GM21390 (cell line): Measurements from ENCODE around the gene TTC7B.

Experiments
- ATAC-seq: cut with Tn5 transposase; IDR thresholded peaks from one replicate; pipeline ENCODE4 v1.9.1; 2021; ENCODE audit not compliant: unreplicated experiment

TTC7B gene

GRCh38 chr14:90805662-90806540 lies 10.3 kb downstream of the TTC7B start:
- ATAC-seq: no peak

GRCh38 chr14:90805084-90805391 lies 11.2 kb downstream of the TTC7B start:
- ATAC-seq: no peak

DNA sequence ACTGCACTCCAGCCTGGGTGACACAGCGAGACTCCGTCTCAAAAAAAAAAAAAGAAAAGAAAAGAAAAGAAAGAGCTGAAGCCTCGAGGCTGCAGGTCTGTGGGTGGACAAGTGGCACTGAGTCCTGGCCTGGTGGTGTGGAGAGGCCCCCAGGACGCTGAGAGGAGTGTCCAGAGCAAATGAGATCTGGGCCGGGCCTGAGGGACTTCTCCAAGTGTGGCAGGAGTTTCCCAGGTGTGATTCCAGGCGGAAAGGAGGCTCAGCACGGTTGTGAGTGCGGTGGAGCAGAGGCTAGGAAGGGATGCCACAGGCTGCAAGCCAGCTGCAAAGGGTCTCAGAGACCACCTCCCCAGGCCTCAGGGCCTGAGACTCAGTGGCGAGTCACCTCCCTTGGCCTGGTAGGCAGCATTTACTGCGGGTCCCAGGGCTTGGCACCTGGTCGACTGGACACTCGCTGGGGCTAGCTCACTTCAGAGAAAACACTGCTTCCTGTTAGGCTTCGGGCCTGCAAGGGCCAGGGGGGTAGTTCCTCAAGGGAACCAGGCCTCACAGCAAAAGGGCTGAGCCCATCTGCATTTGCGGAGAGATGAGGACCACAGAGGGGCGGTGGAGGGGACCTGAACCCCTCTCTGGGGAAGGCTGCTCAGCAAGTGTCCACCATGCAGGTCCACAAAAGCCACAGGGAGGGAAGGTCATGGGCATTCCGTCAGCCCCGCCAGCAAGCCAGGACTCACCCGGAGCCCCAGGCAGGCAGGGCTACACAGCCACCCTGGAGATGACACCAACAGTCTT lies 11.7 kb downstream of the TTC7B start:
- no peak for ATAC-seq

- no peak for ATAC-seq
These were observed 13.0 kb downstream of the TTC7B start for GRCh38 chr14:90803249-90803648.

DNA sequence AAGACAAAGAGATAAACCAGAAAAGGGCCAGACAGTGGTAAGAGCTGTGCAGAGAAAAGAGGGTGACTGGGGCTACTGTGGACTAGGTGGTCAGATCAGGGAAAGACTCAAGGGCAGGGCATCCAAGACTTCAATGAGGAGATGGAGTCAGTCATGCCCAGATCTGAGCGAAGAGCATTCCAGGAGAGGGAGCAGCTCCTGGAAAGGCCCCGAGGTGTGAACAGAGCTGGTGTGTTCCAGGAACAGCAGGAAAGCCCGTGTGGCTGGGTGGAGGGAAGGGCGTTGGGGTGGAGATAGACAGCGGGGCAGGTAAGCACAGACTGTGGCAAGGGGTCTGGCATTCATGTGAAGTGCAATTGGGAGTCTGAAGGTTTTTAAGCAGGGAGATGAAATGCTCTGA lies 16.8 kb downstream of the TTC7B start:
- no peak for ATAC-seq

GRCh38 chr14:90797919-90798318 lies 18.3 kb downstream of the TTC7B start:
- ATAC-seq: no peak

DNA sequence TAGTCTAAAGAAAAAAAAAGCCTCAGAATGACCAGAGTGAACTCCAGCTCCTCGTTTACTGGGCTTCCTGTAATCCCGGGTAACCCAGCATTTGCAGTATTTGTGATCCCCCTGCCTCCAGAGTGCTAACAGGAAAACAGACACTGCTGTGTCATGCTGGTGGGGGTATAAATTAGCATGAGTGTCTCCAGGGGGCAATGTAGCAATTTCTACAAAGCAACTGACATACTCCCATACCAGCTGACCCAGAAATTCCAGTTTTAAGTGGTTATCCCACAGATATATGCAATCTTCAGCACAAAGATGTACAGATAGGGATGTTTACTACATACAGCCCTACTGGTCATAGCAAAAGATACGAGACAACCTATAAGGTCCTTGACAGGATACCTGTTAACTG lies 18.8 kb downstream of the TTC7B start:
- no peak for ATAC-seq

GRCh38 chr14:90796329-90796728 lies 19.9 kb downstream of the TTC7B start:
- no peak for ATAC-seq

- ATAC-seq: no peak
These were observed 20.5 kb downstream of the TTC7B start for GRCh38 chr14:90795744-90796143.

GRCh38 chr14:90791486-90791885 lies 24.7 kb downstream of the TTC7B start:
- ATAC-seq: no peak

GRCh38 chr14:90788031-90788430 lies 28.2 kb downstream of the TTC7B start:
- ATAC-seq: no peak

DNA sequence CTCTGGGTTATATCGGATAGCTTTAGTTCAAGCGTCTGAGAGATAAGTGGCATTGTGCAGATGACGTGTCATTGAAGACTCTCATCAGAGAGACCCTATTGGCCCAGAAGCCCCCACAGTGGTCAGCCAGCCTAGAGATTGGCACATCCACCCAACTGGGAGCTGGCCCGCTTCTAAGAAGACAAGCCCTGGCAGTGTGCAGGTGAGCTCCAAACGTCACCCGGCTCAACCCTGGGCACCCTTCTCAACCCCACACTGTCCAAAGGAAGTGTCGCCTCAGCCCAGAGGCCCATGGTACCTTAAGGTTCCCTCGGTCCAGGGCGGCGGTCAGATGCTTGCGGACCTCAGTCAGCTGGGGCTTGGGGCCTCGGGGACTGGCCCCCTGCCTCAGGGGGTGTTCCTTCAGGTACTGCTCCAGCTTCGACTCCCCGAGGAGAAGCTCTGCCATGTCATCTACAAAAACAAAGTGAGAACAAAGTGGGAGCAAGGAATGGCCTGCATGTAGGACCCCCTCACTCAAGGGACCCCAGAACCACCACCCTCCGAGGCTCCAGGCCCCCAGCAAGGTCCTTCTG lies 30.3 kb downstream of the TTC7B start:
- no peak for ATAC-seq

DNA sequence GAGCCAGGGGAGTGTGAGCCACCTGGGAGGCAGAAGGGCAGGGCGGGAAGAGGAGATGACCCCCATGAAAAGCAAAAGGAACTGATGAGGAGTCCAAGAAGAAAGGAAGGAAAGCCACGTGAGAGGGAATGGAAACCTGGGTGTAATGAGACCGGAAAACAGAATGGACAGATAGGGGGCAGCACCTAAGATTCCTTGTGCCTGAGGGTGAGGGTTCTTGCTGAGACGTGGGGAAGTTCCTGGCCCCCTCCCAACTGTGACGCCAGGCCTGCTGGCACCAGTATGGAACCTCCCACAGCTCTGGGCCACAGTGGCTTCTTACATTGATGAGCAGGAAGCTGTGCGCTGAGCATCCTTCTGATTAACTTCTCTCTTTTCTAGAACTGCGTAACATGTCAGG lies 30.8 kb downstream of the TTC7B start:
- no peak for ATAC-seq

DNA sequence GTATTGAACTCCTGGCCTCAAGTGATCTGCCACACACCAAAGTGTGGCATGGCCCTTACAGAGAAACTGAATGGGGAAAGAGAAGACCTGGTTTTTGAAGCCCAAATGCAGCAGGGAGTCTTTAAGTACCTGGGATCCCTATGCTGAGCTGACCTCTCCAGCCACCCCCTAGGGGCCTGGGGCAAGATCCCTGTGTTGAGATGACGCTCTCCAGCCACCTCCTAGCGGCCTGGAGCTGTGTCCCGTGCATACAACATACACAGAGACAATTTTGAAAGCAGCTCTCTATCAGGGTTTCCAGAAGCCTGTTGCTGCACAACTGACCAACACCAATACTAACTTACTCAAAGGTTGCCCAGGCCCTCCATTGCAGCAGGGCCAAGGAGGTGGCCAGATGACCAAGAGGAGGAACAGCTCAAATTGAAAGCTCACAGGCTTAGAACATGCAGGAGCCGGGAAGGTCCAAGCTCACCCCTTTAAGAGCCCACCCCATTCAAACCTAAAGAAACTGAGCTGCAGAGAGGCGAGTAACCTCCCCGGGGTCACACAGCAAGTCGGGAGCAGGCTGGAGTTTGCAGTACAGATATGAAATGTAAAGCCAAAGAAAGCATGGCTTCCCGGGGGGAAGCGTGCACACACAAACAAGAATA lies 31.5 kb downstream of the TTC7B start:
- no peak for ATAC-seq

DNA sequence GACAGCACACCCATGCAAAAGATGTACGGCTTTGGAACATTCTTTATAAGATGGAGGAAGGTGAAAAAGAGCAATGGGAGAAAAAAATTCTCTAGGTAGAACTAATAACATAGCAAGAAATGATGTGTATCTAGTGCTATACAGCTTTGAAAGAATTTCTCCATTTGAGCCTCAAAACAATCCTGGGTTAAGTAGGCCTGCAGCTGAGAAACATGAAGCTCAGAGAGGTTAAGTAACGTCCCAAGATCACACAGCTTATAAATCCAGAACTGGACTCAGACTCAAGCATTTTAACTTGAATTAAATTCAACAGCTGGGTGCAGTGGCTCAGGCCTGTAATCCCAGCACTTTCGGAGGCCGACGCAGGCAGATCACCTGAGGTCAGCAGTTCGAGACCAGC lies 32.9 kb downstream of the TTC7B start:
- ATAC-seq: no peak

DNA sequence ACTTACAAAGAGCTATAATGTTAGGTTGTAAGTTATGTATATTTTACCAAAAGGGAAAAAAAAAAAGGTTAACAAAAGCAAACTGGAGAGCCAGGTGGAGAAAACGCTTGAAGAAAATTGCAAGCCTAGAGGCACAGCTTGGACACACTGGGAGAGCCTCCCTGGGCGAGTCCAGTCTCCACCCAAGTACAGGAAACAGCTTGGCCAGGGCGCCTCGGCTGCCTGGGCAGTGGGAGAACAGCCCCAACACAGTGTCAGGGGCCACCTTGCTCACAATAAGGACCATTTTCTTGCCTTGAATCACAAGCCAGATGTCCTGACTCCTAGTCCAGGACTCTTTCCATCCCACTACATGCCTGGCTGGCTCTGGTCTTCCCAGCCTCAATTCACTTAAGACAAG lies 33.3 kb downstream of the TTC7B start:
- no peak for ATAC-seq

DNA sequence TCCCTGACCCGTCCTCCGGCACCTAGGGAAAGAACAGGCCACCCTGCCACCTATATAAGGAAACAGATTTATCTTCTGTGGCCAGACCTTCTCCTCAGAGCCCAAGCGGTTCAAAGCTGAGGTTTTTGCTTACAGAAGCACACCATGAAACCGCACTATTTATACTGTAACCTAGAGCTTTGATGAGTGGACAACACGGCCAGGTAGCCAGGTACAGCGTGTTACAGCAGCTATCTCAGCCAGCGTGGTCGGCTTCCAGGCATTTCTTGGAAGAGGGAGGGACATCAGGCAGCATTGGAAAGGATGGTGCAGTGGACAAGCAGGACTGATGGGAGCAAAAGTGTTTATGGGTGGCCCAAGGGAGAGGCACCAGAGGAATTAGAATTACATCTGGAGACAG lies 34.4 kb downstream of the TTC7B start:
- ATAC-seq: no peak

DNA sequence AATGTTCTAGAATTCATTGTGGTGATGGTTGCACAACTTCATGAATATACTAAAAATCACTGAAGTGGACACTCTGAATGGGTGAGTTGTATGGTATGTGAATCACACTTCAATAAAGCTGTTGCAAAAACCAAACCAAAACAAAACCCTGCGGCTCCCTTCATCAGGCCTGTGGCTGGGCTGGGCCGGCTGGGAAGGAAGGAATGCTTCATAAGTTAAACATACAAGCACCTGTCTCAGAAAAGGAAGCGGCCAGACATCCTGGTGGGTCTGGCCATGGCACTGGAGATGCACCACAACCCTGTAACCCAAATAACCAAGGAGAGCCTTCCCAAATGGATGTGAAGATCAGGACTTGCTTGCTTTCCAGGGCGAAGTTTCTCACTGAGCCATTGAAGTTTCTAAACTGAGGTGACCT lies 34.9 kb downstream of the TTC7B start:
- ATAC-seq: no peak

- no peak for ATAC-seq
These were observed 35.7 kb downstream of the TTC7B start for GRCh38 chr14:90780519-90780918.

DNA sequence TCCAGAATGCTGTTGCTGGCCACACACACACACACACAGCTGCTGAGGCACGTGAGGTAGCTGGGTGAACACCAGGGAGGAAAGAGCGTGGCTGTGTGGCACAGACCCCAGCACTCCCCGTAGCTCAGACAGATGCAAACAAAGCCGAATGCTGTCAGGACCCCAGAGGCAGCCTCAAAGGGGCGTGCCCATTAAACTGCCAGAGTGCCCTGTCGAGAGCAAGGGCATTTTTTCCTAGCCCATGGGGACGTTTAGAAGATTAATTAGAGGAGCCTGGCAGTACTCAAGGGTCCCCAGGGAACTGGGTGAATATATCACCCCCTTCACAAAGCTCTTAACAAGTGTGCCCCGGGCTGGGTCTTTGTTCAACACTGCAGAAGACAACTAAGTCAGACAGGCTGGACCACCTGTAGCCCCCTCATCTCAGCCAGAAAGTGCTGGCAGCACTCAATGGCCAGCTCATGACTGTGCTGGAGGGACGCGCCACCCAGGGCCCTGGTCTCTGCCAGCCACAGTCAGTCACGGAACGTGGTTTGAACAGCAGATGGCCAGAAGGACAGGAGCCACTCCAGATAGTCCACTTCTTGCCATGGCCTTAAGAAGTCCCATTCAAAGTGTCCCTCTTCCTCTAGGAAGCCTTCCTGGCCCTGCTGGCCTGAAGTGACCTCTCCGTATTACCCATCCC lies 37.5 kb downstream of the TTC7B start:
- ATAC-seq: no peak
